Activated CD4-positive, alpha-beta memory T cell treated with anti-CD3 and anti-CD28 coated beads, Interleukin-2, amount 10 ng/mL, durations not matched to agents 7 days and 5 days (primary cell): Measurements from ENCODE around the gene SART3. TPM values are rescaled to one million over a fixed set of nuclear protein-coding genes. Genes with fewer than 3 reads are reported as not detected.
A peak's percentile ranks its signal among the peaks of the same experiment; 100 is the strongest.

Source experiments
- CTCF ChIA-PET: fragments of 350-600 bp; sonication (Branson Sonifier 250); formaldehyde crosslinking; loops from one replicate; lab custom pipeline; 2021; ENCODE audit warnings: antibody characterized with exemption, inconsistent platforms; lab: Charles Lee
- POLR2A ChIA-PET: fragments of 350-600 bp; sonication (Branson Sonifier 250); formaldehyde crosslinking; loops from one replicate; lab custom pipeline; 2021; ENCODE audit warnings: antibody characterized with exemption; lab: Charles Lee
- DNase-seq: peaks from one replicate; pipeline ENCODE4 v3.0.0-alpha.2; 2020
- H3K27ac Mint-ChIP-seq: one replicate; pipeline ENCODE4 v1.8.0; 2021; ENCODE audit warnings: mild to moderate bottlenecking, mixed read lengths
- H3K27me3 Mint-ChIP-seq: one replicate; pipeline ENCODE4 v1.8.0; 2021; ENCODE audit warnings: mixed read lengths
- H3K36me3 Mint-ChIP-seq: one replicate; pipeline ENCODE4 v1.8.0; 2021; ENCODE audit warnings: low read depth, mixed read lengths
- H3K4me1 Mint-ChIP-seq: one replicate; pipeline ENCODE4 v1.8.0; 2021; ENCODE audit warnings: mixed read lengths
- H3K4me3 Mint-ChIP-seq: one replicate; pipeline ENCODE4 v1.8.0; 2021; ENCODE audit warnings: mild to moderate bottlenecking, mixed read lengths
- H3K9me3 Mint-ChIP-seq: one replicate; pipeline ENCODE4 v1.8.0; 2021; ENCODE audit warnings: mixed read lengths
- total RNA-seq, 2 experiments: library from RNA; stranded (reverse); gene quantifications; one replicate each; pipeline ENCODE4 v1.2.3, GENCODE V29; 2021

SART3 gene, protein sequence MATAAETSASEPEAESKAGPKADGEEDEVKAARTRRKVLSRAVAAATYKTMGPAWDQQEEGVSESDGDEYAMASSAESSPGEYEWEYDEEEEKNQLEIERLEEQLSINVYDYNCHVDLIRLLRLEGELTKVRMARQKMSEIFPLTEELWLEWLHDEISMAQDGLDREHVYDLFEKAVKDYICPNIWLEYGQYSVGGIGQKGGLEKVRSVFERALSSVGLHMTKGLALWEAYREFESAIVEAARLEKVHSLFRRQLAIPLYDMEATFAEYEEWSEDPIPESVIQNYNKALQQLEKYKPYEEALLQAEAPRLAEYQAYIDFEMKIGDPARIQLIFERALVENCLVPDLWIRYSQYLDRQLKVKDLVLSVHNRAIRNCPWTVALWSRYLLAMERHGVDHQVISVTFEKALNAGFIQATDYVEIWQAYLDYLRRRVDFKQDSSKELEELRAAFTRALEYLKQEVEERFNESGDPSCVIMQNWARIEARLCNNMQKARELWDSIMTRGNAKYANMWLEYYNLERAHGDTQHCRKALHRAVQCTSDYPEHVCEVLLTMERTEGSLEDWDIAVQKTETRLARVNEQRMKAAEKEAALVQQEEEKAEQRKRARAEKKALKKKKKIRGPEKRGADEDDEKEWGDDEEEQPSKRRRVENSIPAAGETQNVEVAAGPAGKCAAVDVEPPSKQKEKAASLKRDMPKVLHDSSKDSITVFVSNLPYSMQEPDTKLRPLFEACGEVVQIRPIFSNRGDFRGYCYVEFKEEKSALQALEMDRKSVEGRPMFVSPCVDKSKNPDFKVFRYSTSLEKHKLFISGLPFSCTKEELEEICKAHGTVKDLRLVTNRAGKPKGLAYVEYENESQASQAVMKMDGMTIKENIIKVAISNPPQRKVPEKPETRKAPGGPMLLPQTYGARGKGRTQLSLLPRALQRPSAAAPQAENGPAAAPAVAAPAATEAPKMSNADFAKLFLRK
- 10 to 100 TPM; 68.9 to 70.3 TPM for total RNA-seq

DNA sequence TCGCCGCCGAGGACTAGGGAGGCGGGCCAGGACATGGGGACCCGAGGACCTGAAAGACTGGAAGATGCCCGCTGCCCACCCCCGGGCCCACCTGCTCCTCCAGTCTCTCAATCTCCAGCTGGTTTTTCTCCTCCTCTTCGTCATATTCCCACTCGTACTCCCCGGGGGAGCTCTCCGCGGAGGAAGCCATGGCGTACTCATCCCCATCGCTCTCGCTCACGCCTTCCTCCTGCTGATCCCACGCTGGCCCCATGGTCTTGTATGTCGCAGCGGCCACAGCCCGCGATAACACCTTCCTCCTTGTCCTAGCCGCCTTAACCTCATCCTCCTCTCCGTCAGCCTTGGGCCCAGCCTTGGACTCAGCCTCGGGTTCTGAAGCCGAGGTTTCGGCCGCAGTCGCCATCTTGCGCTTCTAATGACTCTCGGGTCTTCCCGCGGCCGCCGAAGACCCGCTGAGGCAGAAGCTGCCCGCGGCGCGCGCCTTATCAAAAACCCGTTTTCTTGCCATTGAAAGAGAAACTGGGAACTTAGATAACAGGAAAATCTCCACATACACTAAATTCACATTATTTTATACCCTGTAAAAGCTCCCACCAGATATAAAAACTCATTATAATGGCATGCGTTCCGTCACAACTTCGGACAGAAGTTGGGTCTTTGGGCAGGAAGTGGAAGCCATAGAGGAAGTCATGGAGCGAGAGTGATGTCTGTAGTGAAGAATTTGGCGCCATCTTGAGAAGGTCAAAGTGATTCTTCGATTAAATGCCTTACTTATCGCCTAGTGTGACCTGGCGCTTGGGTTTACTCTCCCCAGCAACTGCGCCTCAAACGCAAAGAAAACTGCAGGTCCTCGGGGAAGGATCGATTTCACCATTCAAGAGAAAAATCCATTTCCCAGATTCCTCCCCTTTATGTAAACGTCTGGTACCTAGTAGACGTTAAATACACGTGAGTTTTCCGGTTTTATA is at the start of gene SART3:
Gene SART3, minus strand, starts transcription at position 422 of the 968 bp plus-strand sequence. Its CDS starts 19 bp downstream, at position 403.
- no peaks in the 10 kb centered on the region for H3K9me3 Mint-ChIP-seq
- peak within 1 kb of the TSS; percentile 100 for H3K4me3 Mint-ChIP-seq
- H3K27ac Mint-ChIP-seq: peak within 1 kb of the TSS; percentile 99
- peaks cover 50% of the 10 kb centered on the region for H3K36me3 Mint-ChIP-seq
- ChIA-PET POLR2A (interaction anchor here (0.6 to 15.5 kb wide), 24 partner anchors 9 to 1438 kb away, joined by 3 to 385 read pairs (median 4); partner anchors contain the start of genes ANKRD13A, FICD, SELPLG and SSH1), CTCF (interaction anchor here (0.6 to 3.8 kb wide), 9 partner anchors 8 to 297 kb away, joined by 3 to 51 read pairs (median 4); partner anchors contain the start of genes SELPLG and SSH1)
- H3K27me3 Mint-ChIP-seq: no peaks in the 10 kb centered on the region
- DNase-seq: peak; percentile 84
- peaks cover 63% of the 10 kb centered on the region for H3K4me1 Mint-ChIP-seq

DNA sequence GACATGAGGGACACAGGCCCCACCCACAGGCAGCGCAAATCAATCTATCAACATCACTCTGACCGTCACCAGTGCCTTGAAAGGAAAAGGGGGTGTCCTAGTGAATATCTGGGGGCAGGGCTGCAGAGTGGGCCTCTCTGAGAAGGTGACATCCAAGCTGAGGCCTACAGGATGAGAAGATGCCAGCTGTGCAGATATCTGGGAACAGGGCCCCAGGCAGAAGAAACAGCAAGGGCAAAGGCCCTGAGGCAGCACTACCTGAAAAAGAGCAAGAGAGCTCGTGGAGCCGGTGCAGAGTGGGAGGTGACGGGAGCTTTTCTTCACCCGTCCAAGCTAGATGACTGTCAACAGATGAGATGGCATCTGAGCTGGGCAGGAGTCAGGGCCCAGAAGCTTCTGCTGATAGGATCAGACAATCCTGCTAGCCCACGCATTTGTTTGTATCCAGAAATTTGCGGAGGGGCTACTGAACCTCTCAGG is 49.4 kb upstream of the SART3 start:
- no peak for DNase-seq
- peaks cover 2% of the 10 kb centered on the region for H3K9me3 Mint-ChIP-seq
- H3K4me3 Mint-ChIP-seq: no peak overlapping the region
- H3K27me3 Mint-ChIP-seq: peaks cover 2% of the 10 kb centered on the region
- H3K36me3 Mint-ChIP-seq: peaks cover 12% of the 10 kb centered on the region
- peaks cover 18% of the 10 kb centered on the region for H3K4me1 Mint-ChIP-seq
- ChIA-PET CTCF (no interaction called here), POLR2A (interaction anchor here (1.0 kb wide), 1 partner anchor 38 kb away, joined by 3 read pairs; no protein-coding TSS in a partner anchor)
- H3K27ac Mint-ChIP-seq: no peak overlapping the region

DNA sequence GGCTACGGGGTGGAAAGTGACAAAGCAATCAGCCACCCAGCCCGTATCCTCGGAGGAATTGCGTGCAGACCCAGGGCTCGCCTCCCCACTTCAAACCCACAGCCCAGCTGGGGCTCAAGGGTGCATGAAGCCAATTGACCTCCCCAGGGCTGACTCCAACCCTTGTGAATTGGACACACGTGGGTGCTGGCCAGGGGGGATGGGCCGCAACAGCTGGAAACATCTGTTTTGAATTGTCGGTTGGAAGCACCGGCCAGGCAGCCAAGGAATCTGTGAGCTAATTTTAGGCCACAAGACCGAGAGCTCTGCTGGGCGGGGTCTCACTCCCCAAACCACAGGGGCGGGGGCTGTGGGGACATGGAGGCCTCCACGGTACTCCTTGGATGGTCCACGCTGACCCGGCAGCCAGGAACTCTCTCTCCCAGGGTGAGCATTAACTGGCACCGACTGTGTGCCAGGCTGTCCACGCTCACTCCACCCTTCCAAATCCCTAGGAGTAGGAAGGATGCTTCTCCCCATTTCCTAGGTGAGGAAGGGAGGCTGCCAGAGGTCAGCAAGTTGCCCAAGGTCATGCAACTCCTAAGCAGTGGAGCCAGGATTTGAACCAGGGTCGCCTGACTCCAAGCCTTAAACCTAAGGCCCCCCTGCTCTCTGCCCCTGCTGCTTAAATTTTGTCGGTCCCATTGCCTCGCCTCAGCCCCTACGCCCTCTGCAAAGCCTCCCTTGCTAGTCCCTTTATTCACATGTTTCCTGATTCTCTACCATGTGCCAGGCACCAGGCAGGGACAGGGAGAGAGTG is 48.8 kb upstream of the SART3 start:
- H3K4me1 Mint-ChIP-seq: peaks cover 15% of the 10 kb centered on the region
- no peak overlapping the region for H3K4me3 Mint-ChIP-seq
- peaks cover 9% of the 10 kb centered on the region for H3K36me3 Mint-ChIP-seq
- CTCF ChIA-PET: interaction anchor here (2.9 kb wide), 1 partner anchor 8 kb away, joined by 11 read pairs; no protein-coding TSS in a partner anchor
- H3K27me3 Mint-ChIP-seq: peaks cover 2% of the 10 kb centered on the region
- peaks cover 3% of the 10 kb centered on the region for H3K9me3 Mint-ChIP-seq
- no peak overlapping the region for H3K27ac Mint-ChIP-seq
- no peak for DNase-seq
- POLR2A ChIA-PET: interaction anchor here (1.0 to 1.5 kb wide), 2 partner anchors 8 to 38 kb away, joined by 3 read pairs; no protein-coding TSS in a partner anchor

DNA sequence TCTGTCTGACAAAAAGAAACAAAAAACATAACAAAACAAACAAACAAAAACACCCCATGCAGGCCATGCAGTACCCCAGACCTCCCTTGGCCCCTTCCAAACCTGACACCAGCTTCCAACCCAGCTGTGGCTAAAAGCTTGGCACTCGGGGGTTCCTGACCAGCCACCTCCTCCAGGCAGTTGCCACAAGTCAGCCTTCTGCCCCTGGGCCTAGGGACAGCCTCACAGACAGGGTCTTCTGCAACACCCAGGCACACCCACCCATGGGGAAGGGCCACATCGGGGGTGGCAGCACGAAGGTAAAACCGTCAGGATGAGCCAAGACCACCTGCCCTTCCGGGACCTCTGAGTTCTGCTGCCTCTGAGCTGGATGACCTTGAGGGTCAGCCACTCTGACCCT is 47.6 kb upstream of the SART3 start:
- H3K9me3 Mint-ChIP-seq: peaks cover 3% of the 10 kb centered on the region
- peaks cover 4% of the 10 kb centered on the region for H3K36me3 Mint-ChIP-seq
- H3K4me3 Mint-ChIP-seq: no peak overlapping the region
- ChIA-PET CTCF (interaction anchor here (1.1 to 2.9 kb wide), 2 partner anchors 9 to 56 kb away, joined by 3 to 11 read pairs; no protein-coding TSS in a partner anchor), POLR2A (interaction anchor here (0.7 to 1.5 kb wide), 2 partner anchors 8 to 9 kb away, joined by 3 read pairs; no protein-coding TSS in a partner anchor)
- no peak for DNase-seq
- no peak overlapping the region for H3K27ac Mint-ChIP-seq
- H3K4me1 Mint-ChIP-seq: peaks cover 10% of the 10 kb centered on the region
- H3K27me3 Mint-ChIP-seq: peaks cover 4% of the 10 kb centered on the region

DNA sequence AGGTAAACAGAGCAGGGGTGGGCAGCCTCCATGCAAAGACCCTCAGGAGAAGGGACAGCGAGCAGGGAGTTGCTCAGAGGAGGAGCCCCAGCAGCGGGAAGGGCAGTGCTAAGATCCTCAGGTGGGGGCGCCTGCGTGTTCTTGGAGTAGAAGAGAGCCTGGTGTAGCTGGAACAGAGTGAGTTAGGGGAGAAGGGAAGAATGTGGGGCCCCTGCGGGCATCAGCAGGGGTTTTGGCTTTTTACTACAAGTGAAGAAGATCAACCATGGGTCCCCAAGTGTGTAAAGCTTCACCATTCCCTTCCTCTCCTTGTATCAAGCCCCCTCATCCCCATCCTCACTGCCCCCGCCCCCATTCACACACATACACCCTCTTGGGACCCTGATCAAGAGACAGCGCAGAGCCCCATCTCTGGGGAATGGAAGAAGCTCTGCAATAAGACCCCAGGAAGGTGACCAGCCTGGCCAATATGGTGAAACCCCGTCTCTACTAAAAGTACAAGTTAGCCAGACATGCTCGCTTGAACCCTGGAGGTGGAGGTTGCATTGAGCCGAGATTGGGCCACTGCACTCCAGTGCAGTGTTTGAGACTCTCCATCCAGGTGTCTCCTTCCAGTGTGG is 47.1 kb upstream of the SART3 start:
- H3K4me1 Mint-ChIP-seq: peaks cover 9% of the 10 kb centered on the region
- CTCF ChIA-PET: interaction anchor here (0.7 to 2.9 kb wide), 3 partner anchors 10 to 670 kb away, joined by 3 to 11 read pairs (median 3); no protein-coding TSS in a partner anchor
- H3K27me3 Mint-ChIP-seq: peaks cover 4% of the 10 kb centered on the region
- H3K4me3 Mint-ChIP-seq: no peak overlapping the region
- H3K27ac Mint-ChIP-seq: no peak overlapping the region
- H3K9me3 Mint-ChIP-seq: peaks cover 3% of the 10 kb centered on the region
- POLR2A ChIA-PET: interaction anchor here (0.7 kb wide), 1 partner anchor 8 kb away, joined by 3 read pairs; no protein-coding TSS in a partner anchor
- no peak for DNase-seq
- H3K36me3 Mint-ChIP-seq: peaks cover 4% of the 10 kb centered on the region

DNA sequence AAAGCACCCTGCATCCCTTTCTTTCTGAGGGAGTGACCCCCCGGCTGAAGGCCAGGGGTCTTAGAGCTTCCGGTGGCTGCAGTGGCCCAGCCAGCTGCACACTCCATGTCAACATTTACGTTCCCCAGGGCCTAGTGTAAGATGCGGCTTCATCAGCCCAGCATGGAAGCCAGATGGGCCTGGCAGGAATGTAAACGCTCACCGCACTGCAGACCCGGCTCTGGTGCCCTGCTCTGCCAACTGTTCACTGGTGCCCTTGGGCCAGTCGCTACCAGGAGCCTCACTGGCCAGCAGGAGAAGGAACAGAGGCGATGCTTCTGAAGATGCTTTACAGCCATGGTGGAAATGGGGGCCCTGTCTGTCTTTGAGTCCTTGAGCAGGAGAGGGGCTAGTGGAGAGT is 45.5 kb upstream of the SART3 start:
- no peak overlapping the region for H3K27ac Mint-ChIP-seq
- DNase-seq: no peak
- H3K36me3 Mint-ChIP-seq: peaks cover 4% of the 10 kb centered on the region
- H3K4me3 Mint-ChIP-seq: no peak overlapping the region
- peaks cover 2% of the 10 kb centered on the region for H3K27me3 Mint-ChIP-seq
- H3K4me1 Mint-ChIP-seq: peaks cover under 1% of the 10 kb centered on the region
- CTCF ChIA-PET: no interaction called here
- POLR2A ChIA-PET: interaction anchor here (1.5 kb wide), 1 partner anchor 11 kb away, joined by 5 read pairs; no protein-coding TSS in a partner anchor
- peaks cover 3% of the 10 kb centered on the region for H3K9me3 Mint-ChIP-seq

DNA sequence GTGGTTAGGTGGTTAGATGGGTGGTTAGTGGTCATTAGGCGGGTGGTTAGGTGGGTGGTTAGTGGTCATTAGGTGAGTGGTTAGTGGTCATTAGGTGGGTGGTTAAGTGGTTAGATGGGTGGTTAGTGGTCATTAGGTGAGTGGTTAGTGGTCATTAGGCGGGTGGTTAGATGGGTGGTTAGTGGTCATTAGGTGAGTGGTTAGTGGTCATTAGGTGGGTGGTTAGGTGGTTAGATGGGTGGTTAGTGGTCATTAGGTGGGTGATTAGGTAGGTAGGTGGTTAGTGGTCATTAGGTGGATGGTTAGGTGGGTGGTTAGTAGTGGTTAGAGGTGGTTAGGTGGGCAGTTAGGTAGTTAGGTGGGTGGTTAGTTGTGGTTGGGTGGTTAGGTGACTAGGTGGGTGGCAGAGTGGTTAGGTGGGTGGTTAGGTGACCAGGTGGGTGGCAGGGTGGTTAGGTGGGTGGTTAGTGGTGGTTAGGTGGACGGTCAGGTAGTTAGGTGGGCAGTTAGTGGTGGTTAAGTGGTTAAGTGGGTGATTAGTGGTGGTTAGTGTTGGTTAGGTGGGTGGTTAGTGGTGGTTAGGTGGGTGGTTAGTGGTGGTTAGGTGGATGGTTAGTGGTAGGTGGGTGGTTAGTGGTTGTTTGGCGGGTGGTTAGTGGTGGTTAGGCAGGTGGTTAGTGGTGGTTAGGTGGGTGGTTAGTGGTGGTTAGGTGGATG is 44.9 kb upstream of the SART3 start:
- H3K27me3 Mint-ChIP-seq: peaks cover 2% of the 10 kb centered on the region
- no peaks in the 10 kb centered on the region for H3K4me1 Mint-ChIP-seq
- peak overlapping the region; percentile 26 for H3K27ac Mint-ChIP-seq
- H3K9me3 Mint-ChIP-seq: peaks cover 3% of the 10 kb centered on the region
- H3K36me3 Mint-ChIP-seq: peaks cover 4% of the 10 kb centered on the region
- H3K4me3 Mint-ChIP-seq: peak overlapping the region; percentile 36
- no peak for DNase-seq
- ChIA-PET POLR2A (interaction anchor here (1.5 kb wide), 1 partner anchor 12 kb away, joined by 5 read pairs; no protein-coding TSS in a partner anchor), CTCF (interaction anchor here (2.1 kb wide), 1 partner anchor 12 kb away, joined by 14 read pairs; no protein-coding TSS in a partner anchor)

DNA sequence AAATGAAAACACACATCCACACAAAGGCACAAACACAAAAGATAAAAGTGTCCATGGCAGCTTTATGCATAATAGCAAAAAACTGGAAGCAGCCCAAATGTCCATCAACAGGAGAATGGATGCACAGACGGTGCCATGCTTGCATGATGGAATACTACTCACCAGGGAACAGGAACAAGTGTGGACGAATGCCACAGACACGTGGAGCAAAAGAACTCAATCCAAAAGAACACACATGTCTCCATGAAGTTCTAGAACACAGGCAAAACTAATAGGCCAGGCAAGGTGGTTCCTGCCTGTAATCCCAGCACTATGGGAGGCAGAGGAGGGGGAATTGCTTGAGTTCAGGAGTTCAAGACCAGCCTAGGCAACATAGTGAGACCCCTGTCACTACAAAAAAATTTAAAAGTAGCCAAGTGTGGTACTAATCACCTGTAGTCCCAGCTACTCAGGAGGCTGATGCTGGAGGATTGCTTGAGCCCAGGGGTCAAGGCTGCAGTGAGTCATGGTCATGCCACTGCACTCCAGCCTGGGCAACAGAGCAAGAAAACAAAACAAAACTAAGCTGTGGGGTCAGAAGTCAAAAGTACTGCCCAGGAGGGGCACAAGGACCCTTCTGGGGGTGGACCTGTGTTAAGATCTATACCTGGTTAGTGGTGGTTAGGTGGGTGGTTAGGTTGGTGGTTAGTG is 44.2 kb upstream of the SART3 start:
- H3K27me3 Mint-ChIP-seq: peaks cover 2% of the 10 kb centered on the region
- no peak for DNase-seq
- peaks cover 4% of the 10 kb centered on the region for H3K36me3 Mint-ChIP-seq
- H3K4me1 Mint-ChIP-seq: no peaks in the 10 kb centered on the region
- POLR2A ChIA-PET: no interaction called here
- peaks cover 3% of the 10 kb centered on the region for H3K9me3 Mint-ChIP-seq
- H3K27ac Mint-ChIP-seq: peak overlapping the region; percentile 26
- CTCF ChIA-PET: interaction anchor here (2.1 kb wide), 1 partner anchor 13 kb away, joined by 14 read pairs; no protein-coding TSS in a partner anchor
- peak overlapping the region; percentile 36 for H3K4me3 Mint-ChIP-seq

DNA sequence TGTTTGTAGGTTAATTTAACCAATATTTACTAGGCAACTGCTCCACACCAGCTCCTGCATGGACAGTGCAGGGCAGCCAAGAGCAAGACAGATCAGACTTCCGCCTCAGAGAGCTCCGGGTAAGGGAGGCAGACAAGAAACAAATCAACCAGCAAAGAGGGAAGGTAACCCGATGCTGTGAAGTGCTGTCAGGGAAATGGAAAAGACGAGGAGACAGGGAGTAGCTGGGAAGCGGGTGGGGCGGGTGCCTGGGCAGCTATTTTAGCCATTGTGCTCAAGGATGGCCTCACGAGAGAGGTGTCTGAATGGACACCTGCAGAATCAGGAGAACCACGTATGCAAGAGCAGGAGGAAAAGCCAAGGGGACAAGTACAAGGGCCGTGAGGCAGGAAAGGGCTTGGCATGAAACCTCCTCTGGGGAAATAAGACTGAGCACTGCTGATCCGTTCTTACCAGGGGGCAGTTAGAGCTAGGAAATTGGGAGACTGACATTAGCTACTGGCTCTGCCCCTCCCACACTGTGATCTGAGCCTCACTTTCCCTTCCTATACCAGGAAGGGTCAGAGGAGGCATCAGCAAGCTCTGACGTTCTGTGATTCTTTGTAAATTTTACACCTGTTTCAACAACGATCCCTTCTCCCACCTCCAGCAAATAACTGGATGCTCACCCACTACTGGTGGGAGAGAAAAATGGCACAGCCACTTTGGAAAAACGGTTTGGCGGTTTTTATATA is 43.4 kb upstream of the SART3 start:
- no peak overlapping the region for H3K27ac Mint-ChIP-seq
- CTCF ChIA-PET: interaction anchor here (2.1 kb wide), 1 partner anchor 14 kb away, joined by 14 read pairs; no protein-coding TSS in a partner anchor
- POLR2A ChIA-PET: no interaction called here

More for the DNA sequence above, 43.4 kb upstream of the SART3 start:
- Mint-ChIP-seq H3K9me3 (peaks cover 3% of the 10 kb centered on the region), H3K4me1 (no peaks in the 10 kb centered on the region), H3K27me3 (peaks cover 2% of the 10 kb centered on the region), H3K4me3 (no peak overlapping the region), H3K36me3 (peaks cover 4% of the 10 kb centered on the region)
- DNase-seq: no peak
